H1 (cell line): ENCODE data around the gene UBTD1. TPM values are rescaled to one million over a fixed set of nuclear protein-coding genes. Genes with fewer than 3 reads are reported as not detected.

ENCODE experiments used
- ASH2L ChIP-seq: fragments of 200-600, 300-600 bp; sonication (generic); IDR thresholded peaks from one replicate; pipeline ENCODE4 v1.7.1; 2017; ENCODE audit warnings: low read length
- BRCA1 ChIP-seq: IDR thresholded peaks from 2 replicates; pipeline ENCODE4 v1.6.1; 2012; ENCODE audit warnings: low read depth, low read length, improper control_type of control experiment
- GABPA ChIP-seq: IDR thresholded peaks from 2 replicates; pipeline ENCODE4 v1.6.1; 2011; ENCODE audit warnings: mild to moderate bottlenecking, low read length, moderate library complexity, borderline replicate concordance; ENCODE audit not compliant: insufficient read depth
- KDM4A ChIP-seq: IDR thresholded peaks from one replicate; pipeline ENCODE4 v1.7.1; 2012; ENCODE audit warnings: low read depth, mild to moderate bottlenecking, moderate library complexity, low read length, inconsistent platforms; ENCODE audit not compliant: severe bottlenecking
- SAP30 ChIP-seq: fragments of 300-600 bp; sonication (generic); IDR thresholded peaks from 2 replicates; pipeline ENCODE4 v1.7.1; 2012; ENCODE audit warnings: low read length, moderate library complexity, mild to moderate bottlenecking, inconsistent platforms; ENCODE audit not compliant: insufficient read depth, insufficient replicate concordance
- SP1 ChIP-seq: IDR thresholded peaks from 2 replicates; pipeline ENCODE4 v1.6.1; 2011; ENCODE audit warnings: low read depth, low read length
- SUZ12 ChIP-seq: fragments of 200-600 bp; sonication (generic); IDR thresholded peaks from 2 replicates; pipeline ENCODE4 v1.6.1; 2012; ENCODE audit warnings: mild to moderate bottlenecking, inconsistent platforms, low read length, moderate library complexity, mixed read lengths
- polyA plus RNA-seq, 7 experiments: library from polyadenylated mRNA; depleted of rRNA in 3 of 7; stranded (reverse) in 5 of 7; unstranded in 2 of 7; fragments of >200 nt in 5 of 7; fragments of 200-250 nt in 2 of 7; gene quantifications; 1 replicate in 5 of 7; 2 replicates in 1 of 7; 4 replicates in 1 of 7; pipeline versions ENCODE4 v1.2.1 to v1.2.3, GENCODE V29; 2011 to 2013; ENCODE audit warnings: missing spikeins in 2 of 7, mixed read lengths in 2 of 7
- total RNA-seq: library from RNA; stranded (reverse); fragmentation: NEBNext Ultra II Directional; extraction: Animal tissue kit (Norgen Biotek cat#: 25700); gene quantifications from 2 replicates; pipeline ENCODE4 v1.2.1, GENCODE V29; 2021

Gene UBTD1
- total and polyA plus RNA-seq, 2 of the 8 experiments (the other 6 are each of a cell fraction or from before 2014, with no cell fraction given), result 22.3 to 36.2 TPM

DNA sequence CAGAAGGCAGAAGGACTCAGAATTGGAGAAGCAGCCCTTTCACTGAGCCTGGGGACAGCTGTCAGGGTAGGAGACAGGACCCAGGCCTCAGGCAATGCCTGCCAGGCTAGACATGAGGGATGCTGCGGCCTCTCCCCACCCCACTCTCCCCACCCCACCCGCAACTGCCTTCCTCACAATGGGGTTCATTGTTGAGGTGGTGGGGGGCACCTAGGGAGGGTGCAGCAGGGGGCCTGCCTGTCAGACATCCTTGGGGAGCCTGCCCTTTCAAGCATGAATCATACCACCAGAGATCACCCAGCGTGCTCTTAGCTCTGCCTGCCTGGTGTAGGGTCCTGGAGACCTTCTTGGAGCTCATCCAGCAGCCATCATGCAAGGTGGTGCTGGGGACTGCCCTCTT is 90.8 kb downstream of the UBTD1 start, which contains the start of gene C10orf62 (continued):
- no peak for TF ChIP-seq SUZ12
- no peak for TF ChIP-seq BRCA1
- no peak for TF ChIP-seq SP1
- no peak for TF ChIP-seq SAP30
- no peak for TF ChIP-seq GABPA
- TF ChIP-seq KDM4A, result no peak
- no peak for TF ChIP-seq ASH2L
